ENCODE data around the gene RPS19BP1.

RPS19BP1 gene

DNA sequence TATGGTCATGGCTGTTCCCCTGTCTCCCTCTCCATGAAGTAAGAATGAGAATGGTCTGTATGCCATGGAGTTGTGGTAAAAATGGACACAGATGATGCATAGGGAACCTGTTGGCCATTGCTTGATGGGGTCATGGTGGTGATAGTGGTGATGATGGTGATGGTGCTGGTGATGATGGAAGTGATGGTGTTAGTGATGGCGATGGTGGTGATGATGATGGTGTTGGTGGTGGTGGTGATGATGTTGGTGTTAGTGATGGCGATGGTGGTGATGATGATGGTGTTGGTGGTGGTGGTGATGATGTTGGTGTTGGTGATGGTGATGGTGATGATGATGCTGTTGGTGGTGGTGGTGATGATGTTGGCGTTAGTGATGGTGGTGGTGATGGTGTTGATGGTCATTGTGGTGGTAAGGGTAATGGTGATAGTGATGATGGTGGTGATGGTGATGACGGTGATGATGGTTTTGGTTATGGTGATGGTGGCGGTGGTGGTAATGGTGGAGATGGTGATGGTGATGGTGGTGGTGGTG lies 32.9 kb upstream of the RPS19BP1 start:
- peaks cover 36% of the 10 kb centered on the region for H3K27me3 ChIP-seq
- TF ChIP-seq, protein P1, sequence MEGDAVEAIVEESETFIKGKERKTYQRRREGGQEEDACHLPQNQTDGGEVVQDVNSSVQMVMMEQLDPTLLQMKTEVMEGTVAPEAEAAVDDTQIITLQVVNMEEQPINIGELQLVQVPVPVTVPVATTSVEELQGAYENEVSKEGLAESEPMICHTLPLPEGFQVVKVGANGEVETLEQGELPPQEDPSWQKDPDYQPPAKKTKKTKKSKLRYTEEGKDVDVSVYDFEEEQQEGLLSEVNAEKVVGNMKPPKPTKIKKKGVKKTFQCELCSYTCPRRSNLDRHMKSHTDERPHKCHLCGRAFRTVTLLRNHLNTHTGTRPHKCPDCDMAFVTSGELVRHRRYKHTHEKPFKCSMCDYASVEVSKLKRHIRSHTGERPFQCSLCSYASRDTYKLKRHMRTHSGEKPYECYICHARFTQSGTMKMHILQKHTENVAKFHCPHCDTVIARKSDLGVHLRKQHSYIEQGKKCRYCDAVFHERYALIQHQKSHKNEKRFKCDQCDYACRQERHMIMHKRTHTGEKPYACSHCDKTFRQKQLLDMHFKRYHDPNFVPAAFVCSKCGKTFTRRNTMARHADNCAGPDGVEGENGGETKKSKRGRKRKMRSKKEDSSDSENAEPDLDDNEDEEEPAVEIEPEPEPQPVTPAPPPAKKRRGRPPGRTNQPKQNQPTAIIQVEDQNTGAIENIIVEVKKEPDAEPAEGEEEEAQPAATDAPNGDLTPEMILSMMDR (IDR thresholded peaks at IDR 0.05): no peak
- no peaks in the 10 kb centered on the region for H3K9me3 ChIP-seq
- no peak overlapping the region for H3K4me3 ChIP-seq (ENCODE audit: low read depth in 1 of 2, low read length in 1 of 2)
- no peaks in the 10 kb centered on the region for H3K36me3 ChIP-seq
- no peaks in the 10 kb centered on the region for H3K4me1 ChIP-seq (ENCODE audit: control insufficient read depth in 1 of 2, insufficient read depth in 1 of 2, low read depth in 1 of 2, low read length in 1 of 2)
- no peak overlapping the region for H3K27ac ChIP-seq

DNA sequence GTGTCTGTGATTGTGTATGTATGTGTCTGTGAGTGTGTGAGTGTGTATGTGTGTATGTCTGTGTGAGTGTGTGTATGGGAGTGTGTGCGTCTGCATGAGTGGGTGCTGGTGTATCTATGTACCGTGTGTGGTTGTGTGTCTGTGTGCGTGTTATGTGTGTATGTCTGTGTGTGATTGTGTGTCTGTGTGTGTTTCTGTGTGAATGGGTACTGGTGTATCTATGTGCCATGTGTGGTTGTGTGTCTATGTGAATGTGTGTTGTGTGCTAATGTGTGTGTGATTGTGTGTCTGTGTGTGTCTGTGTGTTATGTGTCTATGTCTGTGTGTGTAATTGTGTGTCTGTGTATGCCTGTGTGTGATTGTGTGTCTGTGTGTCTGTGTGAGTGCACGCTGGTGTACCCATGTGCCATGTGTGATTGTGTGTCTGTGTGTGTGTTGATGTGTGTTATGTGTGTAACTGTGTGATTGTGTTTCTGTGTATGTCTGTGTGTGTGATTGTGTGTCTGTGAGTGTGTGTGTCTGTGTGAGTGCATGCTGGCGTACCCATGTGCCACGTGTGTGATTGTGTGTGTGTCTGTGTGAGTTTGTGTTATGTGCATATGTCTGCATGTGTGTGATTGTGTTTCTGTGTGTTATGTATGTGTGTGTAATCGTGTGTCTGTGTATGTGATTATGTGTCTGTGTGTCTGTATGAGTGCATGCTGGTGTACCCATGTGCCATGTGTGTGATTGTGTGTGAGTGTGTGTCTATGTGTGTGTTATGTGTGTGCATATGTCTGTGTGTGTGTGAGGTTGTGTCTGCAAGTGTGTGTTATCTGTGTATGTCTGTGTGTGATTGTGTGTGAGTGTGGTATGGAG lies 31.3 kb upstream of the RPS19BP1 start:
- Histone ChIP-seq H3K27ac (no peak overlapping the region), H3K4me3 (ENCODE audit: low read depth in 1 of 2, low read length in 1 of 2) (no peak overlapping the region), H3K27me3 (peaks cover 52% of the 10 kb centered on the region), H3K36me3 (no peaks in the 10 kb centered on the region), H3K9me3 (no peaks in the 10 kb centered on the region), H3K4me1 (ENCODE audit: control insufficient read depth in 1 of 2, insufficient read depth in 1 of 2, low read depth in 1 of 2, low read length in 1 of 2) (no peaks in the 10 kb centered on the region)
- TF ChIP-seq, protein P1 (IDR thresholded peaks at IDR 0.05): no peak

GRCh38 chr22:39562839-39563489 lies 30.4 kb upstream of the RPS19BP1 start:
- no peaks in the 10 kb centered on the region for H3K4me1 ChIP-seq (ENCODE audit: control insufficient read depth in 1 of 2, insufficient read depth in 1 of 2, low read depth in 1 of 2, low read length in 1 of 2)
- no peaks in the 10 kb centered on the region for H3K36me3 ChIP-seq
- no peaks in the 10 kb centered on the region for H3K9me3 ChIP-seq
- no peak overlapping the region for H3K27ac ChIP-seq
- peaks cover 61% of the 10 kb centered on the region for H3K27me3 ChIP-seq
- TF ChIP-seq, protein P1 (IDR thresholded peaks at IDR 0.05): no peak
- H3K4me3 ChIP-seq (ENCODE audit: low read depth in 1 of 2, low read length in 1 of 2): no peak overlapping the region

GRCh38 chr22:39560127-39560526 lies 27.6 kb upstream of the RPS19BP1 start:
- TF ChIP-seq, protein P1 (IDR thresholded peaks at IDR 0.05): no peak
- peaks cover 82% of the 10 kb centered on the region for H3K27me3 ChIP-seq
- H3K36me3 ChIP-seq: no peaks in the 10 kb centered on the region
- H3K27ac ChIP-seq: no peak overlapping the region
- no peaks in the 10 kb centered on the region for H3K4me1 ChIP-seq (ENCODE audit: control insufficient read depth in 1 of 2, insufficient read depth in 1 of 2, low read depth in 1 of 2, low read length in 1 of 2)
- no peak overlapping the region for H3K4me3 ChIP-seq (ENCODE audit: low read depth in 1 of 2, low read length in 1 of 2)
- no peaks in the 10 kb centered on the region for H3K9me3 ChIP-seq

DNA sequence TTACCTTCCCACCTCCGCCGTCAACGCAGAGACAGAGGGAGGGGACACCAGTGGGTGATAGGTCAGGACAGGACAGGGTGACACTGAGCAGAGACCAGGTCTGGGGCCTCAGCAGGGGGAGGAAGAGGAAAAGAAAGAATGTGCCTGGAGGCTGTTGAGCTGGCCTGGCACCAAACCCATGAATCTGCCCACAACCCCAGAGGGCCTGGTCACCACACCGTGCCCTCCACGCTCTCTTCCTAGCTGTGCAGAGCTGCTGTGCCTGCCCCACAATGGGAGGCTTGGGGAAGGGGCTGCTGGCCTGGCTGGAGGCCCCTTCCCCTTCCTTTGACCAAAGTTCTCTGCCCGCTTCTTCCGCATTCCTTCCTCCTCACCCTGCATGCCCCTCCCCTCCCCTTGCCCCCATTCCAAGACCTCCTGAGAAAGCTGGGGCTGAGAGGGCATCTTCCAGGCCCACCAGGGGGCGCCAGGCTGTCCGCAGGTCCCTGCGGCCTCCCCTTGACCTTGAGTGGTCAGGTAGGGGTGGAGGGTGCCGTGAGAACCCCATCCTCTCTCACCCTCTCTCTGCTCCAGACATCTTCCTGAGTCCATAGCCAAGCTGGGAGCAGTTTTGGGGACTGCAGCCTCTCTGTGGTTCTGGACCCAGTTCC lies 27.0 kb upstream of the RPS19BP1 start:
- Histone ChIP-seq H3K27me3 (peaks cover 87% of the 10 kb centered on the region), H3K9me3 (no peaks in the 10 kb centered on the region), H3K4me3 (ENCODE audit: low read depth in 1 of 2, low read length in 1 of 2) (no peak overlapping the region), H3K4me1 (ENCODE audit: control insufficient read depth in 1 of 2, insufficient read depth in 1 of 2, low read depth in 1 of 2, low read length in 1 of 2) (no peaks in the 10 kb centered on the region), H3K36me3 (no peaks in the 10 kb centered on the region), H3K27ac (no peak overlapping the region)
- TF ChIP-seq, protein P1 (IDR thresholded peaks at IDR 0.05): no peak
